Adrenal gland (tissue), 5 donors: ENCODE results near the gene XG.

ENCODE experiments used
- CTCF ChIP-seq, 6 experiments: fragments of 450-650 bp in 4 of 6; fragments of 200-600 bp in 2 of 6; sonication (generic) in 1 of 6; IDR thresholded peaks; 1 replicate in 5 of 6; 2 replicates in 1 of 6; pipeline versions ENCODE4 v1.5.1 to v1.8.0; 2016 to 2021; ENCODE audit warnings: antibody characterized with exemption in 6 of 6, mild to moderate bottlenecking in 2 of 6, moderate library complexity in 1 of 6
- POLR2A ChIP-seq, 2 donors: fragments of 450-650 bp; IDR thresholded peaks; one replicate each; pipeline ENCODE4 v1.6.1; 2017; ENCODE audit warnings: antibody characterized with exemption in 2 of 2, mild to moderate bottlenecking in 2 of 2, moderate library complexity in 1 of 2
- donor health status: DM: no; HTN: no; CAD: no.

DNA sequence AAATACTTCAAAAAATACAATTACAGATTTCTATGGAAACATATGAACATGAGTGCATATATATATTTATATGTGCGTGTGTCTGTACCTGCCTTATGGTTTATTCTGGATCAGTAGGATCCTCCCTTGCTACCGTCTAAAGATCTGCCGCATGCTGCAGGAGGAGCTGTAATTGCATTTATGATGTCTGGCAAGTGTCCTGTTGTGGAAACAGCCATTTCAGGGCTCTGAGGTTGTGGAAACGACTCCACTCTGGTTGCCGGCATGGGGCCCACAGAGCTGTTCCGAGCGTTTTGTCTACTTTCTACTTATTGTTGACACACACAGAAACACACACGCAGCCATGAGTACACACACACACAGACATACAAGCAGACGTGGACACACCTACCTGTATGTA lies 39.4 kb upstream of the XG start:
- TF ChIP-seq CTCF (IDR thresholded peaks at IDR 0.05) (no peak), POLR2A (IDR thresholded peaks at IDR 0.05) (no peak)
